Naive thymus-derived CD4-positive, alpha-beta T cell (primary cell): ENCODE measurements around the gene IL6. TPM values are rescaled to one million over a fixed set of nuclear protein-coding genes. Genes with fewer than 3 reads are reported as not detected.

Source experiments
- ATAC-seq: fragments of 150-1000 bp; cut with Tn5 transposase; 2 replicates; pipeline ENCODE4 v1.10.0; 2021; ENCODE audit warnings: mild to moderate bottlenecking, moderate library complexity
- CTCF ChIA-PET: fragments of 350-600 bp; sonication (Branson Sonifier 250); formaldehyde crosslinking; loops from one replicate; lab custom pipeline; 2021; ENCODE audit warnings: antibody characterized with exemption; lab: Charles Lee
- POLR2A ChIA-PET: fragments of 350-600 bp; sonication (Branson Sonifier 250); formaldehyde crosslinking; loops from one replicate; lab custom pipeline; 2021; ENCODE audit warnings: antibody characterized with exemption, inconsistent platforms; lab: Charles Lee
- DNase-seq, 9 donors: peaks; one replicate each; pipeline versions ENCODE4 v3.0.0 to v3.0.0-alpha.2; 2020 to 2022; ENCODE audit warnings: mixed read lengths in 1 of 9
- H3K27ac ChIP-seq: one replicate; pipeline ENCODE4 v1.7.0; 2013; ENCODE audit warnings: mild to moderate bottlenecking, low read depth, low read length, moderate library complexity
- H3K27me3 ChIP-seq, 2 donors: one replicate each; pipeline ENCODE4 v1.7.0; 2013; ENCODE audit warnings: low read length in 2 of 2, mild to moderate bottlenecking in 2 of 2, moderate library complexity in 2 of 2; ENCODE audit not compliant: control insufficient read depth in 2 of 2, insufficient read depth in 2 of 2
- H3K36me3 ChIP-seq, 3 experiments: 1 replicate in 2 of 3; 2 replicates in 1 of 3; pipeline ENCODE4 v1.7.0; 2013; ENCODE audit warnings: low read length in 3 of 3, mild to moderate bottlenecking in 3 of 3, moderate library complexity in 1 of 3; ENCODE audit not compliant: insufficient read depth in 3 of 3, control insufficient read depth in 2 of 3
- H3K4me1 ChIP-seq, 2 donors: one replicate each; pipeline ENCODE4 v1.7.0; 2013; ENCODE audit warnings: low read length in 2 of 2, mild to moderate bottlenecking in 2 of 2, moderate library complexity in 1 of 2; ENCODE audit not compliant: control insufficient read depth in 2 of 2, insufficient read depth in 2 of 2
- H3K4me3 ChIP-seq: 2 replicates; pipeline ENCODE4 v1.7.0; 2013; ENCODE audit warnings: mild to moderate bottlenecking, low read length
- H3K9me3 ChIP-seq, 3 experiments: 1 replicate in 2 of 3; 2 replicates in 1 of 3; pipeline ENCODE4 v1.7.0; 2013; ENCODE audit warnings: low read length in 3 of 3; ENCODE audit not compliant: control insufficient read depth in 2 of 3
- H3K27ac Mint-ChIP-seq, 9 donors: one replicate each; pipeline ENCODE4 v1.8.0; 2020 to 2022; ENCODE audit warnings: mixed read lengths in 9 of 9, mild to moderate bottlenecking in 8 of 9, moderate library complexity in 5 of 9, inconsistent platforms in 2 of 9
- H3K27me3 Mint-ChIP-seq, 5 donors: one replicate each; pipeline ENCODE4 v1.8.0; 2021 to 2022; ENCODE audit warnings: mixed read lengths in 5 of 5, mild to moderate bottlenecking in 1 of 5
- H3K36me3 Mint-ChIP-seq, 5 donors: one replicate each; pipeline ENCODE4 v1.8.0; 2020 to 2022; ENCODE audit warnings: mixed read lengths in 5 of 5, mild to moderate bottlenecking in 3 of 5, inconsistent platforms in 1 of 5
- H3K4me1 Mint-ChIP-seq, 7 donors: one replicate each; pipeline ENCODE4 v1.8.0; 2020 to 2022; ENCODE audit warnings: mixed read lengths in 7 of 7, mild to moderate bottlenecking in 3 of 7, inconsistent platforms in 1 of 7
- H3K4me3 Mint-ChIP-seq, 10 donors: one replicate each; pipeline ENCODE4 v1.8.0; 2020 to 2022; ENCODE audit warnings: mild to moderate bottlenecking in 10 of 10, mixed read lengths in 10 of 10, moderate library complexity in 6 of 10, inconsistent platforms in 2 of 10
- H3K9me3 Mint-ChIP-seq, 11 donors: one replicate each; pipeline ENCODE4 v1.8.0; 2020 to 2022; ENCODE audit warnings: mixed read lengths in 11 of 11, mild to moderate bottlenecking in 4 of 11, inconsistent platforms in 1 of 11, moderate library complexity in 1 of 11
- intact Hi-C, 2 donors: fragments of 100-400 bp; cut with micrococcal nuclease; formaldehyde crosslinking; loops; one replicate each; pipeline ENCODE4 v1.15.1; 2023
- polyA plus RNA-seq, 2 donors: library from polyadenylated mRNA; unstranded; fragments of 300-500 nt; fragmentation: Illumina TruSeq; gene quantifications; one replicate each; pipeline ENCODE4 v1.2.3, GENCODE V29; 2021
- total RNA-seq, 6 experiments: library from RNA in 5 of 6; stranded (reverse) in 5 of 6; gene quantifications; 1 replicate in 5 of 6; 2 replicates in 1 of 6; pipeline ENCODE4 v1.2.3 and lab custom pipeline; 2021 to 2026

Gene IL6
- total and polyA plus RNA-seq, 7 experiments from 2014 or later = 0.64 to 3.0 (median 0.87) TPM; not detected in 3

- peaks cover 0 to 55% (median 4%) of the 10 kb centered on the region in 5 donors for H3K27me3 Mint-ChIP-seq
Measured at GRCh38 chr7:22727714-22728035, 675 bp downstream of the IL6 start.

GRCh38 chr7:22728401-22729029 lies 1.5 kb downstream of the IL6 start:
- Mint-ChIP-seq H3K9me3 (no peaks in the 10 kb centered on the region), H3K4me3 (peak overlapping the region in 4 of 10 donors; percentile 16 to 29 (median 22)), H3K36me3 (no peaks in the 10 kb centered on the region), H3K27ac (no peak overlapping the region), H3K4me1 (peaks cover 7 to 35% (median 21%) of the 10 kb centered on the region in 7 donors), H3K27me3 (peaks cover 0 to 57% (median 7%) of the 10 kb centered on the region in 5 donors)
- peaks cover 0 to 5% of the 10 kb centered on the region in 2 donors for H3K4me1 ChIP-seq
- H3K27me3 ChIP-seq = no peaks in the 10 kb centered on the region
- peak in 5 of 9 donors; percentile 16 to 46 (median 37) for DNase-seq
- CTCF ChIA-PET = interaction anchor here (0.6 to 8.4 kb wide), 9 partner anchors 32 to 326 kb away, joined by 3 to 133 read pairs (median 4); no protein-coding TSS in a partner anchor
- no peak for ATAC-seq
- H3K9me3 ChIP-seq = no peaks in the 10 kb centered on the region
- H3K27ac ChIP-seq = no peak overlapping the region
- H3K4me3 ChIP-seq = no peak overlapping the region
- POLR2A ChIA-PET = no interaction called here
- H3K36me3 ChIP-seq = no peaks in the 10 kb centered on the region
- intact Hi-C loops = loop anchor here (1.0 to 5.0 kb wide), 4 partner anchors 51 to 327 kb away; partner anchors contain the start of gene HYCC1 (in 1 of the 2)

More at GRCh38 chr7:22727714-22728035, 675 bp downstream of the IL6 start:
- no peaks in the 10 kb centered on the region for H3K27me3 ChIP-seq
- ChIA-PET POLR2A (no interaction called here), CTCF (interaction anchor here (0.6 to 8.4 kb wide), 15 partner anchors 17 to 327 kb away, joined by 3 to 133 read pairs (median 3); no protein-coding TSS in a partner anchor)
- intact Hi-C loops = loop anchor here (1.0 to 5.0 kb wide), 6 partner anchors 27 to 328 kb away; partner anchors contain the start of gene HYCC1 (in 1 of the 2)
- Mint-ChIP-seq H3K4me3 (peak overlapping the region in 9 of 10 donors; percentile 20 to 83 (median 74)), H3K9me3 (no peaks in the 10 kb centered on the region), H3K4me1 (peaks cover 7 to 42% (median 21%) of the 10 kb centered on the region in 7 donors), H3K27ac (no peak overlapping the region), H3K36me3 (no peaks in the 10 kb centered on the region)
- H3K9me3 ChIP-seq = no peaks in the 10 kb centered on the region
- peaks cover 0 to 5% of the 10 kb centered on the region in 2 donors for H3K4me1 ChIP-seq
- DNase-seq (no peak), ATAC-seq (no peak)
- H3K27ac ChIP-seq = no peak overlapping the region
- no peak overlapping the region for H3K4me3 ChIP-seq
- no peaks in the 10 kb centered on the region for H3K36me3 ChIP-seq

DNA sequence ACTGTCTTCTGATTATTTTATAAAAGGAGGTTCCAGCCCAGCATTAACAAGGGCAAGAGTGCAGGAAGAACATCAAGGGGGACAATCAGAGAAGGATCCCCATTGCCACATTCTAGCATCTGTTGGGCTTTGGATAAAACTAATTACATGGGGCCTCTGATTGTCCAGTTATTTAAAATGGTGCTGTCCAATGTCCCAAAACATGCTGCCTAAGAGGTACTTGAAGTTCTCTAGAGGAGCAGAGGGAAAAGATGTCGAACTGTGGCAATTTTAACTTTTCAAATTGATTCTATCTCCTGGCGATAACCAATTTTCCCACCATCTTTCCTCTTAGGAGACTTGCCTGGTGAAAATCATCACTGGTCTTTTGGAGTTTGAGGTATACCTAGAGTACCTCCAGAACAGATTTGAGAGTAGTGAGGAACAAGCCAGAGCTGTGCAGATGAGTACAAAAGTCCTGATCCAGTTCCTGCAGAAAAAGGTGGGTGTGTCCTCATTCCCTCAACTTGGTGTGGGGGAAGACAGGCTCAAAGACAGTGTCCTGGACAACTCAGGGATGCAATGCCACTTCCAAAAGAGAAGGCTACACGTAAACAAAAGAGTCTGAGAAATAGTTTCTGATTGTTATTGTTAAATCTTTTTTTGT lies 2.3 kb downstream of the IL6 start:
- H3K36me3 ChIP-seq = no peaks in the 10 kb centered on the region
- no peak overlapping the region for H3K4me3 ChIP-seq
- ChIA-PET POLR2A (no interaction called here), CTCF (interaction anchor here (1.5 to 8.4 kb wide), 2 partner anchors 168 to 325 kb away, joined by 8 to 133 read pairs; no protein-coding TSS in a partner anchor)
- H3K27me3 ChIP-seq = no peaks in the 10 kb centered on the region
- peaks cover 0 to 5% of the 10 kb centered on the region in 2 donors for H3K4me1 ChIP-seq
- ATAC-seq (no peak), DNase-seq (no peak)
- no peak overlapping the region for H3K27ac ChIP-seq
- H3K36me3 Mint-ChIP-seq = no peaks in the 10 kb centered on the region
- H3K4me3 Mint-ChIP-seq = no peak overlapping the region
- H3K4me1 Mint-ChIP-seq = peaks cover 7 to 35% (median 21%) of the 10 kb centered on the region in 7 donors
- no peaks in the 10 kb centered on the region for H3K9me3 Mint-ChIP-seq
- H3K27ac Mint-ChIP-seq = no peak overlapping the region
- intact Hi-C loops = loop anchor here (2.0 to 5.0 kb wide), 3 partner anchors 52 to 283 kb away; partner anchors contain the start of gene HYCC1 (in 1 of the 2)
- H3K9me3 ChIP-seq = no peaks in the 10 kb centered on the region
- H3K27me3 Mint-ChIP-seq = peaks cover 0 to 62% (median 9%) of the 10 kb centered on the region in 5 donors

- no peaks in the 10 kb centered on the region for H3K9me3 Mint-ChIP-seq
- no peaks in the 10 kb centered on the region for H3K36me3 Mint-ChIP-seq
- H3K27me3 Mint-ChIP-seq = peaks cover 0 to 63% (median 10%) of the 10 kb centered on the region in 5 donors
- no peak for DNase-seq
- Histone ChIP-seq H3K36me3 (no peaks in the 10 kb centered on the region), H3K27ac (no peak overlapping the region), H3K27me3 (no peaks in the 10 kb centered on the region), H3K4me1 (peaks cover 0 to 5% of the 10 kb centered on the region in 2 donors), H3K9me3 (no peaks in the 10 kb centered on the region), H3K4me3 (no peak overlapping the region)
- peaks cover 7 to 30% (median 21%) of the 10 kb centered on the region in 7 donors for H3K4me1 Mint-ChIP-seq
- intact Hi-C loops = no loop called here
- H3K4me3 Mint-ChIP-seq = no peak overlapping the region
- H3K27ac Mint-ChIP-seq = no peak overlapping the region
- ATAC-seq = no peak
- ChIA-PET CTCF (interaction anchor here (0.7 to 8.4 kb wide), 2 partner anchors 169 to 172 kb away, joined by 3 to 133 read pairs; no protein-coding TSS in a partner anchor), POLR2A (no interaction called here)
Measured at GRCh38 chr7:22730066-22730710, 3.2 kb downstream of the IL6 start.

DNA sequence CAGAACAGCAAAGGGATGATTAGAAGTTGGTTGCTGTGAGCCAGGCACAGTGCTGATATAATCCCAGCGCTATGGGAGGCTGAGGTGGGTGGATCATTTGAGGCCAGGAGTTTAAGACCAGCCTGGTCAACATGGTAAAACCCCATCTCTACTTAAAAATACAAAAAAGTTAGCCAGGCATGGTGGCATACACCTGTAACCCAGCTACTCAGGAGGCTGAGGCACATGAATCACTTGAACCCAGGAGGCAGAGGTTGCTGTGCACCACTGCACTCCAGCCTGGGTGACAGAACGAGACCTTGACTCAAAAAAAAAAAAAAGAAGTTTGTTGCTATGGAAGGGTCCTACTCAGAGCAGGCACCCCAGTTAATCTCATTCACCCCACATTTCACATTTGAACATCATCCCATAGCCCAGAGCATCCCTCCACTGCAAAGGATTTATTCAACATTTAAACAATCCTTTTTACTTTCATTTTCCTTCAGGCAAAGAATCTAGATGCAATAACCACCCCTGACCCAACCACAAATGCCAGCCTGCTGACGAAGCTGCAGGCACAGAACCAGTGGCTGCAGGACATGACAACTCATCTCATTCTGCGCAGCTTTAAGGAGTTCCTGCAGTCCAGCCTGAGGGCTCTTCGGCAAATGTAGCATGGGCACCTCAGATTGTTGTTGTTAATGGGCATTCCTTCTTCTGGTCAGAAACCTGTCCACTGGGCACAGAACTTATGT lies 4.1 kb downstream of the IL6 start:
- H3K4me3 Mint-ChIP-seq = peak overlapping the region in 3 of 10 donors; percentile 0 to 31 (median 12)
- Histone ChIP-seq H3K4me3 (no peak overlapping the region), H3K9me3 (no peaks in the 10 kb centered on the region), H3K36me3 (no peaks in the 10 kb centered on the region), H3K27ac (no peak overlapping the region), H3K27me3 (no peaks in the 10 kb centered on the region), H3K4me1 (peaks cover 0 to 2% of the 10 kb centered on the region in 2 donors)
- intact Hi-C loops = no loop called here
- ChIA-PET POLR2A (no interaction called here), CTCF (interaction anchor here (0.7 to 1.3 kb wide), 2 partner anchors 170 to 173 kb away, joined by 3 to 8 read pairs; no protein-coding TSS in a partner anchor)
- H3K27me3 Mint-ChIP-seq = peaks cover 0 to 62% (median 10%) of the 10 kb centered on the region in 5 donors
- peaks cover 4 to 25% (median 18%) of the 10 kb centered on the region in 7 donors for H3K4me1 Mint-ChIP-seq
- H3K27ac Mint-ChIP-seq = peak overlapping the region in 1 of 9 donors; percentile 62
- no peak for ATAC-seq
- H3K36me3 Mint-ChIP-seq = peaks cover 0 to under 1% (median 0%) of the 10 kb centered on the region in 5 donors
- DNase-seq = no peak
- peaks cover 0 to 2% (median 0%) of the 10 kb centered on the region in 11 donors for H3K9me3 Mint-ChIP-seq
